CD14-positive monocyte (primary cell): Measurements from ENCODE around the gene ZNF691. TPM values are rescaled to one million over a fixed set of nuclear protein-coding genes. Genes with fewer than 3 reads are reported as not detected.

Source experiments
- DNase-seq, 3 donors: peaks; one replicate each; pipeline ENCODE4 v3.0.0-alpha.2; 2011 to 2022
- H2AFZ ChIP-seq: 2 replicates; pipeline ENCODE4 v1.6.0; 2012; ENCODE audit warnings: mild to moderate bottlenecking, low read depth, low read length, inconsistent platforms; ENCODE audit not compliant: insufficient read depth, poor library complexity, severe bottlenecking
- H3K27ac ChIP-seq, 2 donors: 1 replicate in 1 of 2; 2 replicates in 1 of 2; pipeline ENCODE4 v1.5.1; 2012 to 2013; ENCODE audit warnings: low read length in 2 of 2, control low read depth in 1 of 2, inconsistent platforms in 1 of 2, low read depth in 1 of 2, mild to moderate bottlenecking in 1 of 2
- H3K27me3 ChIP-seq, 2 donors: one replicate each; pipeline versions ENCODE4 v1.6.0 to v1.6.1; 2011 to 2013; ENCODE audit warnings: low read length in 2 of 2; ENCODE audit not compliant: control insufficient read depth in 2 of 2, insufficient read depth in 2 of 2
- H3K36me3 ChIP-seq, 2 donors: replicated peaks in 1 of 2; 1 replicate in 1 of 2; 2 replicates in 1 of 2; pipeline versions ENCODE4 v1.5.1 to v1.6.1; 2012 to 2013; ENCODE audit warnings: low read length in 2 of 2, control low read depth in 1 of 2, inconsistent platforms in 1 of 2, mild to moderate bottlenecking in 1 of 2; ENCODE audit not compliant: insufficient read depth in 2 of 2, control insufficient read depth in 1 of 2
- H3K4me1 ChIP-seq, 2 donors: 1 replicate in 1 of 2; 2 replicates in 1 of 2; pipeline versions ENCODE4 v1.5.1 to v1.6.1; 2012 to 2013; ENCODE audit warnings: low read length in 2 of 2, control low read depth in 1 of 2, inconsistent platforms in 1 of 2, mild to moderate bottlenecking in 1 of 2, moderate library complexity in 1 of 2; ENCODE audit not compliant: insufficient read depth in 2 of 2, control insufficient read depth in 1 of 2
- H3K4me2 ChIP-seq: replicated peaks from 2 replicates; pipeline ENCODE3; 2012; ENCODE audit warnings: low read length, moderate library complexity, mild to moderate bottlenecking; ENCODE audit not compliant: poor library complexity, severe bottlenecking; ENCODE audit errors: extremely low read depth
- H3K4me3 ChIP-seq, 3 experiments: fragments of 200-600 bp in 1 of 3; sonication (generic) in 1 of 3; replicated peaks in 1 of 3; 1 replicate in 2 of 3; 2 replicates in 1 of 3; pipeline ENCODE4 v1.5.1; 2011 to 2013; ENCODE audit warnings: low read length in 3 of 3, mild to moderate bottlenecking in 3 of 3, control low read depth in 2 of 3, low read depth in 2 of 3, inconsistent platforms in 1 of 3, moderate library complexity in 1 of 3
- H3K79me2 ChIP-seq: 2 replicates; pipeline ENCODE4 v1.6.0; 2012; ENCODE audit warnings: mild to moderate bottlenecking, control low read depth, inconsistent platforms, low read length, moderate library complexity; ENCODE audit not compliant: insufficient read depth
- H3K9ac ChIP-seq: 2 replicates; pipeline ENCODE4 v1.6.0; 2017; ENCODE audit warnings: low read length, mild to moderate bottlenecking; ENCODE audit not compliant: insufficient read depth, poor library complexity, severe bottlenecking
- H3K9me3 ChIP-seq, 2 donors: replicated peaks in 1 of 2; 1 replicate in 1 of 2; 2 replicates in 1 of 2; pipeline versions ENCODE4 v1.5.1 to v1.6.1; 2012 to 2013; ENCODE audit warnings: low read length in 2 of 2, control low read depth in 1 of 2; ENCODE audit not compliant: control insufficient read depth in 1 of 2, insufficient read depth in 1 of 2
- H4K20me1 ChIP-seq: 2 replicates; pipeline ENCODE4 v1.6.0; 2012; ENCODE audit warnings: mild to moderate bottlenecking, low read length, control low read depth, moderate library complexity; ENCODE audit not compliant: insufficient read depth
- H3K27ac Mint-ChIP-seq, 7 donors: one replicate each; pipeline ENCODE4 v1.8.0; 2020; ENCODE audit warnings: mild to moderate bottlenecking in 7 of 7, mixed read lengths in 7 of 7, moderate library complexity in 6 of 7, inconsistent platforms in 2 of 7
- H3K27me3 Mint-ChIP-seq, 3 donors: one replicate each; pipeline ENCODE4 v1.8.0; 2021 to 2022; ENCODE audit warnings: low read depth in 3 of 3, mild to moderate bottlenecking in 3 of 3, mixed read lengths in 3 of 3, moderate library complexity in 3 of 3, inconsistent platforms in 1 of 3
- H3K36me3 Mint-ChIP-seq, 2 donors: one replicate each; pipeline ENCODE4 v1.8.0; 2020; ENCODE audit warnings: mixed read lengths in 2 of 2, inconsistent platforms in 1 of 2, mild to moderate bottlenecking in 1 of 2
- H3K4me1 Mint-ChIP-seq: one replicate; pipeline ENCODE4 v1.8.0; 2020; ENCODE audit warnings: mild to moderate bottlenecking, mixed read lengths
- H3K4me3 Mint-ChIP-seq, 2 donors: one replicate each; pipeline ENCODE4 v1.8.0; 2020; ENCODE audit warnings: mild to moderate bottlenecking in 2 of 2, mixed read lengths in 2 of 2, moderate library complexity in 1 of 2
- H3K9me3 Mint-ChIP-seq, 7 donors: one replicate each; pipeline ENCODE4 v1.8.0; 2020 to 2022; ENCODE audit warnings: mixed read lengths in 7 of 7, mild to moderate bottlenecking in 6 of 7, moderate library complexity in 6 of 7, inconsistent platforms in 2 of 7
- WGBS: methylation state at CpG from one replicate; pipeline ENCODE4 v1.1.5; 2013; ENCODE audit warnings: missing lambda C conversion rate; ENCODE audit not compliant: insufficient coverage; 5-methylcytosine and 5-hydroxymethylcytosine counted together
- intact Hi-C, 2 donors: fragments of 100-400 bp; cut with micrococcal nuclease; formaldehyde crosslinking; loops; one replicate each; pipeline versions ENCODE4 v1.15.0 to v1.15.1; 2023
- polyA plus RNA-seq, 3 donors: library from polyadenylated mRNA; depleted of rRNA in 1 of 3; unstranded in 2 of 3; stranded (reverse) in 1 of 3; fragments of 300-500 nt in 2 of 3; fragments of >200 nt in 1 of 3; fragmentation: Illumina TruSeq in 2 of 3; gene quantifications; 1 replicate in 2 of 3; 2 replicates in 1 of 3; pipeline ENCODE4 v1.2.3, GENCODE V29; 2012 to 2021
- TF ChIP-seq, protein P1 (sequence below): fragments of 200-600 bp; IDR thresholded peaks from one replicate; pipeline ENCODE4 v1.8.0; 2022; ENCODE audit warnings: antibody characterized with exemption, mild to moderate bottlenecking

Gene ZNF691
- polyA plus RNA-seq, 3 donors, result 1.3 to 6.7 (median 1.8) TPM

GRCh38 chr1:42860339-42861013 is 14.1 kb downstream of the ZNF691 start:
- Histone ChIP-seq H3K4me3 (no peak overlapping the region), H3K27me3 (no peaks in the 10 kb centered on the region), H3K36me3 (no peaks in the 10 kb centered on the region), H3K4me1 (no peaks in the 10 kb centered on the region), H3K79me2 (no peaks in the 10 kb centered on the region), H3K27ac (no peak overlapping the region), H3K9me3 (peaks cover 39 to 40% of the 10 kb centered on the region in 2 donors), H3K4me2 (no peak overlapping the region), H4K20me1 (no peaks in the 10 kb centered on the region), H3K9ac (no peak overlapping the region), H2AFZ (no peak overlapping the region)
- intact Hi-C loops, result no loop called here
- DNase-seq, result no peak
- Mint-ChIP-seq H3K9me3 (peaks cover 45 to 58% (median 52%) of the 10 kb centered on the region in 7 donors), H3K27ac (no peak overlapping the region), H3K36me3 (no peaks in the 10 kb centered on the region), H3K4me3 (no peak overlapping the region), H3K4me1 (no peaks in the 10 kb centered on the region), H3K27me3 (peaks cover 5 to 12% (median 7%) of the 10 kb centered on the region in 3 donors)
- TF ChIP-seq, protein P1, sequence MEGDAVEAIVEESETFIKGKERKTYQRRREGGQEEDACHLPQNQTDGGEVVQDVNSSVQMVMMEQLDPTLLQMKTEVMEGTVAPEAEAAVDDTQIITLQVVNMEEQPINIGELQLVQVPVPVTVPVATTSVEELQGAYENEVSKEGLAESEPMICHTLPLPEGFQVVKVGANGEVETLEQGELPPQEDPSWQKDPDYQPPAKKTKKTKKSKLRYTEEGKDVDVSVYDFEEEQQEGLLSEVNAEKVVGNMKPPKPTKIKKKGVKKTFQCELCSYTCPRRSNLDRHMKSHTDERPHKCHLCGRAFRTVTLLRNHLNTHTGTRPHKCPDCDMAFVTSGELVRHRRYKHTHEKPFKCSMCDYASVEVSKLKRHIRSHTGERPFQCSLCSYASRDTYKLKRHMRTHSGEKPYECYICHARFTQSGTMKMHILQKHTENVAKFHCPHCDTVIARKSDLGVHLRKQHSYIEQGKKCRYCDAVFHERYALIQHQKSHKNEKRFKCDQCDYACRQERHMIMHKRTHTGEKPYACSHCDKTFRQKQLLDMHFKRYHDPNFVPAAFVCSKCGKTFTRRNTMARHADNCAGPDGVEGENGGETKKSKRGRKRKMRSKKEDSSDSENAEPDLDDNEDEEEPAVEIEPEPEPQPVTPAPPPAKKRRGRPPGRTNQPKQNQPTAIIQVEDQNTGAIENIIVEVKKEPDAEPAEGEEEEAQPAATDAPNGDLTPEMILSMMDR, result no peak
- WGBS, result 90% methylated on average over 4 of the region's 4 CpGs

GRCh38 chr1:42861014-42861399 is 14.6 kb downstream of the ZNF691 start:
- Histone ChIP-seq H3K9ac (no peak overlapping the region), H4K20me1 (no peaks in the 10 kb centered on the region), H2AFZ (no peak overlapping the region), H3K9me3 (peaks cover 39 to 40% of the 10 kb centered on the region in 2 donors), H3K4me2 (no peak overlapping the region), H3K36me3 (no peaks in the 10 kb centered on the region), H3K27me3 (no peaks in the 10 kb centered on the region), H3K27ac (no peak overlapping the region), H3K79me2 (no peaks in the 10 kb centered on the region), H3K4me3 (no peak overlapping the region), H3K4me1 (no peaks in the 10 kb centered on the region)
- Mint-ChIP-seq H3K27ac (no peak overlapping the region), H3K4me3 (no peak overlapping the region), H3K9me3 (peaks cover 42 to 53% (median 47%) of the 10 kb centered on the region in 7 donors), H3K36me3 (no peaks in the 10 kb centered on the region), H3K4me1 (no peaks in the 10 kb centered on the region), H3K27me3 (peaks cover 7 to 12% (median 7%) of the 10 kb centered on the region in 3 donors)
- no peak for DNase-seq
- intact Hi-C loops, result no loop called here
- TF ChIP-seq, protein P1, result no peak
